H9 (cell line): ENCODE measurements around the gene MRTFA. TPM values are rescaled to one million over a fixed set of nuclear protein-coding genes. Genes with fewer than 3 reads are reported as not detected.

Source experiments
- DNase-seq: peaks from one replicate; pipeline ENCODE4 v3.0.0-alpha.2; 2017
- H2AFZ ChIP-seq: one replicate; pipeline ENCODE4 v1.6.1; 2013; ENCODE audit warnings: mild to moderate bottlenecking, low read length, control low read depth, moderate library complexity
- H2AK5ac ChIP-seq: 2 replicates; pipeline ENCODE4 v1.6.1; 2013; ENCODE audit warnings: low read length, control low read depth, mixed read lengths; ENCODE audit not compliant: insufficient read length
- H2BK120ac ChIP-seq: one replicate; pipeline ENCODE4 v1.6.1; 2013; ENCODE audit warnings: low read depth, mild to moderate bottlenecking, low read length, control low read depth, inconsistent platforms; ENCODE audit not compliant: poor library complexity, severe bottlenecking
- H2BK12ac ChIP-seq: 2 replicates; pipeline ENCODE4 v1.6.1; 2013; ENCODE audit warnings: low read length, control low read depth, mixed read lengths, low read depth; ENCODE audit not compliant: insufficient read length
- H2BK15ac ChIP-seq: 2 replicates; pipeline ENCODE4 v1.6.1; 2013; ENCODE audit warnings: low read depth, low read length, control low read depth
- H2BK20ac ChIP-seq: one replicate; pipeline ENCODE4 v1.6.1; 2013; ENCODE audit warnings: low read depth, mild to moderate bottlenecking, low read length, control low read depth, inconsistent platforms; ENCODE audit not compliant: poor library complexity, severe bottlenecking
- H2BK5ac ChIP-seq: 2 replicates; pipeline ENCODE4 v1.6.1; 2013; ENCODE audit warnings: low read length, control low read depth, mixed read lengths; ENCODE audit not compliant: insufficient read length
- H3K14ac ChIP-seq: 2 replicates; pipeline ENCODE4 v1.6.1; 2013; ENCODE audit warnings: low read length, control low read depth; ENCODE audit not compliant: insufficient read depth
- H3K18ac ChIP-seq: 2 replicates; pipeline ENCODE4 v1.6.1; 2013; ENCODE audit warnings: low read depth, mild to moderate bottlenecking, mixed read lengths, low read length, control low read depth; ENCODE audit not compliant: insufficient read length
- H3K23ac ChIP-seq: 2 replicates; pipeline ENCODE4 v1.6.1; 2013; ENCODE audit warnings: low read length, control low read depth, mixed read lengths, low read depth; ENCODE audit not compliant: insufficient read length
- H3K23me2 ChIP-seq: 2 replicates; pipeline ENCODE4 v1.6.1; 2013; ENCODE audit warnings: low read depth, mild to moderate bottlenecking, mixed read lengths, low read length, control low read depth; ENCODE audit not compliant: insufficient read length, poor library complexity, severe bottlenecking
- H3K27ac ChIP-seq: 2 replicates; pipeline ENCODE4 v1.5.1; 2013; ENCODE audit warnings: low read length, control low read depth, mixed read lengths, low read depth; ENCODE audit not compliant: insufficient read length
- H3K27me3 ChIP-seq: 2 replicates; pipeline ENCODE4 v1.6.1; 2013; ENCODE audit warnings: low read length, control low read depth, inconsistent platforms; ENCODE audit not compliant: insufficient read depth
- H3K4ac ChIP-seq: 2 replicates; pipeline ENCODE4 v1.6.1; 2013; ENCODE audit warnings: low read depth, mild to moderate bottlenecking, control low read depth, inconsistent platforms, low read length, moderate library complexity
- H3K4me1 ChIP-seq: 2 replicates; pipeline ENCODE4 v1.6.1; 2013; ENCODE audit warnings: low read length, control low read depth, inconsistent platforms; ENCODE audit not compliant: insufficient read depth
- H3K4me2 ChIP-seq: 2 replicates; pipeline ENCODE4 v1.6.1; 2013; ENCODE audit warnings: low read length, control low read depth, mixed read lengths; ENCODE audit not compliant: insufficient read length, insufficient read depth
- H3K56ac ChIP-seq: 2 replicates; pipeline ENCODE4 v1.6.1; 2013; ENCODE audit warnings: low read depth, mild to moderate bottlenecking, mixed read lengths, low read length, control low read depth; ENCODE audit not compliant: insufficient read length
- H3K79me1 ChIP-seq: 2 replicates; pipeline ENCODE4 v1.6.1; 2013; ENCODE audit warnings: low read depth, mild to moderate bottlenecking, moderate library complexity, low read length, control low read depth, inconsistent platforms; ENCODE audit not compliant: insufficient read depth, poor library complexity, severe bottlenecking
- H3K79me2 ChIP-seq: 2 replicates; pipeline ENCODE4 v1.6.1; 2013; ENCODE audit warnings: low read length, control low read depth, inconsistent platforms; ENCODE audit not compliant: insufficient read depth
- H3K9ac ChIP-seq: 2 replicates; pipeline ENCODE4 v1.6.1; 2013; ENCODE audit warnings: low read length, control low read depth, mixed read lengths; ENCODE audit not compliant: insufficient read length; ENCODE audit errors: extremely low read depth
- H3K9me3 ChIP-seq: one replicate; pipeline ENCODE4 v1.6.1; 2013; ENCODE audit warnings: low read depth, low read length, inconsistent platforms; ENCODE audit not compliant: control insufficient read depth
- H3T11ph ChIP-seq: one replicate; pipeline ENCODE4 v1.6.1; 2013; ENCODE audit warnings: mild to moderate bottlenecking, low read length, control low read depth, inconsistent platforms
- H4K20me1 ChIP-seq: one replicate; pipeline ENCODE4 v1.6.1; 2013; ENCODE audit not compliant: control insufficient read depth, insufficient read length, insufficient read depth
- H4K5ac ChIP-seq: 2 replicates; pipeline ENCODE4 v1.6.1; 2013; ENCODE audit warnings: low read depth, mild to moderate bottlenecking, mixed read lengths, low read length, control low read depth; ENCODE audit not compliant: insufficient read length
- H4K8ac ChIP-seq: replicated peaks from 2 replicates; pipeline ENCODE4 v1.6.1; 2013; ENCODE audit warnings: low read length, control low read depth, mixed read lengths, low read depth; ENCODE audit not compliant: insufficient read length
- H4K91ac ChIP-seq: 2 replicates; pipeline ENCODE4 v1.6.1; 2013; ENCODE audit warnings: low read depth, mild to moderate bottlenecking, moderate library complexity, mixed read lengths, low read length, control low read depth; ENCODE audit not compliant: insufficient read length
- H3K27ac Mint-ChIP-seq, 3 experiments: 2 replicates in 2 of 3; 3 replicates in 1 of 3; pipeline ENCODE4 v1.8.0; 2020 to 2021; ENCODE audit warnings: mixed read lengths in 3 of 3, mild to moderate bottlenecking in 1 of 3, moderate library complexity in 1 of 3
- H3K27me3 Mint-ChIP-seq: 2 replicates; pipeline ENCODE4 v1.8.0; 2021; ENCODE audit warnings: low read depth, mild to moderate bottlenecking, moderate library complexity, mixed read lengths
- H3K36me3 Mint-ChIP-seq, 3 experiments: 2 replicates in 2 of 3; 3 replicates in 1 of 3; pipeline ENCODE4 v1.8.0; 2020 to 2021; ENCODE audit warnings: low read depth in 3 of 3, mixed read lengths in 3 of 3; ENCODE audit not compliant: insufficient read depth in 1 of 3
- H3K4me1 Mint-ChIP-seq, 2 experiments: 2 replicates each; pipeline ENCODE4 v1.8.0; 2020; ENCODE audit warnings: mixed read lengths in 2 of 2
- H3K4me3 Mint-ChIP-seq, 2 experiments: 2 replicates in 1 of 2; 3 replicates in 1 of 2; pipeline ENCODE4 v1.8.0; 2020 to 2021; ENCODE audit warnings: mild to moderate bottlenecking in 2 of 2, mixed read lengths in 2 of 2, moderate library complexity in 1 of 2
- H3K9me3 Mint-ChIP-seq, 2 experiments: 2 replicates in 1 of 2; 3 replicates in 1 of 2; pipeline ENCODE4 v1.8.0; 2020; ENCODE audit warnings: mild to moderate bottlenecking in 2 of 2, mixed read lengths in 2 of 2, moderate library complexity in 1 of 2
- WGBS: extraction: QIAGEN DNeasy Blood & Tissue Kit; methylation state at CpG from one replicate; pipeline ENCODE4 v1.1.7; 2013; ENCODE audit warnings: missing lambda C conversion rate, low lambda C conversion rate, mixed read lengths; ENCODE audit not compliant: insufficient read length; ENCODE audit errors: extremely low coverage; 5-methylcytosine and 5-hydroxymethylcytosine counted together
- total RNA-seq: library from RNA; stranded (reverse); gene quantifications from 2 replicates; pipeline ENCODE4 v1.2.1, GENCODE V29; 2021
- TF ChIP-seq, protein P1 (sequence below): fragments of 200-600 bp; sonication (generic); conservative IDR thresholded peaks from 3 replicates; pipeline ENCODE4 v1.8.0; 2021; ENCODE audit warnings: antibody characterized with exemption, mild to moderate bottlenecking

MRTFA gene
- total RNA-seq, 1 experiment from 2014 or later, result 38.1 TPM

DNA sequence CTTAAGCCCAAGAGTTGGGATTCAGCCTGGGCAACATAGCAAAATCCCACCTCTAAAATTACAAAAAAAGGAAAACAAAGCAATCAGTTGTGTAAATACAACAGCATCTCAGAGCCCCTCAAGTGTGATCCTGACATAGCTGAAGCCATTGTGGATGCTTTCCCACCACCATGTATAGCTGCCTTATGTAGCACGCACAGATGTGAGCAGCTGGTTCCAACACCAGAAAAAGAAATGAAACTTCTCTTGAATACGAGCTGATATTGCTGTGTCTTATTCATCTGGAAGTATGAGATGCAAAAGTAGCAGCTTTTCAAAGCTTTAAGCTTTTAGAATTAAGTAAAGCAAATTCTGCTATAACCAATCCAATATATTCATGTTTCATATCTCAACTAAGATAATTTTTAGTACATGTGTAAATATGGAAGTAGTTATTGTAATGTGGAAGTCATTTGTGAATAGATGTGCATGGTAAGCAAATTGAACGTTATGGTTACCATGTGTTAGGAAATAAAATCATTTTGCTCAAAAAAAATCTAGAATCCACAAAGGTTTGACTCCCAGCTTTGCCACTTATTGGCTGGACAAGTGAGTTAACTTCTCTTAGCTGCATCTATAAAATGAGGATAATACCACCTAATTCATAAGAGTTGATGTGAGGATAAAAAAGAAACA lies 203.0 kb downstream of the MRTFA start:
- Histone ChIP-seq H3K4me2 (no peak overlapping the region), H3K27ac (no peak overlapping the region), H4K8ac (no peak overlapping the region), H2BK20ac (no peak overlapping the region), H2BK5ac (no peak overlapping the region), H3K4me1 (no peaks in the 10 kb centered on the region), H3K56ac (no peak overlapping the region), H3K79me1 (no peaks in the 10 kb centered on the region), H3T11ph (no peak overlapping the region), H3K14ac (no peak overlapping the region), H3K27me3 (no peaks in the 10 kb centered on the region), H3K18ac (no peak overlapping the region), H2BK120ac (no peak overlapping the region), H3K79me2 (no peaks in the 10 kb centered on the region), H3K4ac (no peak overlapping the region), H2BK15ac (no peak overlapping the region), H2AK5ac (no peak overlapping the region), H4K20me1 (no peaks in the 10 kb centered on the region), H2BK12ac (no peak overlapping the region), H3K9ac (no peak overlapping the region), H3K9me3 (no peaks in the 10 kb centered on the region), H3K23ac (no peak overlapping the region), H4K5ac (no peak overlapping the region), H2AFZ (no peak overlapping the region), H3K23me2 (no peaks in the 10 kb centered on the region), H4K91ac (no peak overlapping the region)
- TF ChIP-seq, protein P1, sequence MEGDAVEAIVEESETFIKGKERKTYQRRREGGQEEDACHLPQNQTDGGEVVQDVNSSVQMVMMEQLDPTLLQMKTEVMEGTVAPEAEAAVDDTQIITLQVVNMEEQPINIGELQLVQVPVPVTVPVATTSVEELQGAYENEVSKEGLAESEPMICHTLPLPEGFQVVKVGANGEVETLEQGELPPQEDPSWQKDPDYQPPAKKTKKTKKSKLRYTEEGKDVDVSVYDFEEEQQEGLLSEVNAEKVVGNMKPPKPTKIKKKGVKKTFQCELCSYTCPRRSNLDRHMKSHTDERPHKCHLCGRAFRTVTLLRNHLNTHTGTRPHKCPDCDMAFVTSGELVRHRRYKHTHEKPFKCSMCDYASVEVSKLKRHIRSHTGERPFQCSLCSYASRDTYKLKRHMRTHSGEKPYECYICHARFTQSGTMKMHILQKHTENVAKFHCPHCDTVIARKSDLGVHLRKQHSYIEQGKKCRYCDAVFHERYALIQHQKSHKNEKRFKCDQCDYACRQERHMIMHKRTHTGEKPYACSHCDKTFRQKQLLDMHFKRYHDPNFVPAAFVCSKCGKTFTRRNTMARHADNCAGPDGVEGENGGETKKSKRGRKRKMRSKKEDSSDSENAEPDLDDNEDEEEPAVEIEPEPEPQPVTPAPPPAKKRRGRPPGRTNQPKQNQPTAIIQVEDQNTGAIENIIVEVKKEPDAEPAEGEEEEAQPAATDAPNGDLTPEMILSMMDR, result no peak
- peaks cover 10 to 30% (median 26%) of the 10 kb centered on the region in 3 experiments; a peak in 6 of 7 replicates for H3K36me3 Mint-ChIP-seq
- H3K9me3 Mint-ChIP-seq, result no peaks in the 10 kb centered on the region
- no peak overlapping the region for H3K4me3 Mint-ChIP-seq
- no peak for DNase-seq
- 100% methylated on average over 1 of the region's 3 CpGs for WGBS
- no peaks in the 10 kb centered on the region for H3K27me3 Mint-ChIP-seq
- peaks cover 8 to 17% of the 10 kb centered on the region in 2 experiments for H3K4me1 Mint-ChIP-seq
- H3K27ac Mint-ChIP-seq, result no peak overlapping the region
